HEK293T (cell line): ENCODE results near the gene NAALADL2.

Source experiments
- CTBP1 ChIP-seq: fragments of 450-650 bp; IDR thresholded peaks from 2 replicates; pipeline ENCODE4 v1.6.1; 2016; ENCODE audit warnings: borderline replicate concordance
- FOXA1 ChIP-seq: fragments of 450-650 bp; IDR thresholded peaks from 2 replicates; pipeline ENCODE4 v1.6.1; 2016; ENCODE audit warnings: mild to moderate bottlenecking
- FOXK2 ChIP-seq: fragments of 450-650 bp; IDR thresholded peaks from 2 replicates; pipeline ENCODE4 v1.6.1; 2016; ENCODE audit warnings: mild to moderate bottlenecking
- PKNOX1 ChIP-seq: fragments of 450-650 bp; IDR thresholded peaks from 2 replicates; pipeline ENCODE4 v1.6.1; 2016
- SP1 ChIP-seq: fragments of 450-650 bp; IDR thresholded peaks from 2 replicates; pipeline ENCODE4 v1.6.1; 2017
- TARDBP ChIP-seq: fragments of 450-650 bp; IDR thresholded peaks from 2 replicates; pipeline ENCODE4 v1.6.1; 2016
- ZNF384 ChIP-seq: fragments of 450-650 bp; IDR thresholded peaks from 2 replicates; pipeline ENCODE4 v1.6.1; 2016

DNA sequence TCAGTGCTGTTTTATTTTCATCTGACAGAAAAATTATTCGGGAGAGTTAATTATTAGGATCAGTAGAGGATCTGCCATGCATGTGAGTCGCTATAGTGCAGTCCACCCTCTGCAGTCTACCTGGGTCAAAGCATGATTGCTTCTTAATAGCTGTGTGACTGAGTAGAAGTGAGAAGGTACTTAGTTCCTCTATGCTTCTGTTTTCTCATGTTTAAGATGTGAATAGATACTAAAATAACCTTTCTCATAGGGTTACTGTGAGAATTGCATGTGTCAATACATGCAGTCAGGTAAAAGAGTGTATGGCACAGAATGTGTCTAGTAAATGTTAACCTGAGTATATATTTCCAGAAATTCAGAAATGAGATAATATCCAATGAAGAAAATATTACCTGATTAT is 435.7 kb downstream of the NAALADL2 start:
- TF ChIP-seq FOXA1: no peak
- no peak for TF ChIP-seq TARDBP
- TF ChIP-seq CTBP1: no peak
- no peak for TF ChIP-seq SP1
- no peak for TF ChIP-seq ZNF384
- TF ChIP-seq PKNOX1: no peak
- no peak for TF ChIP-seq FOXK2
